GM10266 (cell line): ENCODE measurements around the gene ZNF532.

Experiments
- DNase-seq: peaks from one replicate; pipeline ENCODE4 v3.0.0; 2012; ENCODE audit errors: extremely low spot score
- TF ChIP-seq, protein P1 (sequence below): IDR thresholded peaks from 2 replicates; pipeline ENCODE4 v1.5.1; 2012; ENCODE audit warnings: mild to moderate bottlenecking, low read depth; ENCODE audit not compliant: control insufficient read depth, insufficient read depth; ENCODE audit errors: missing control alignments

The ZNF532 gene

DNA sequence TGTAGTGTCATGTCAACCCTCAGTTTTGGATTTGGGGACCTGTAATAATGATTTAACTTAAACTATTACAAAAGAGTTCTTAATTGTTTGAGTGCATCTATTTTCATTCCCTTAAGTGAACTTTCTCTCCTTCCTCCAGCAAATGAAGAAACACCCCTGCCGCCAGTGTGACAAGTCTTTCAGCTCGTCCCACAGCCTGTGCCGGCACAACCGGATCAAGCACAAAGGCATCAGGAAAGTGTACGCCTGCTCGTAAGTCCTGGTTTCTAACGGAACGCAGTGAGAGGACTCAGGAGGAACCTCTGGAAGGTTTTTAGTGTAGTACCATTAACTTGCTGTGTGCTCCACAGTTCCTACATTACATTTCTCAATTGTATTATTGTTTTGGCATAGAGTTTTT is 114.2 kb downstream of the ZNF532 start:
- no peak for DNase-seq

DNA sequence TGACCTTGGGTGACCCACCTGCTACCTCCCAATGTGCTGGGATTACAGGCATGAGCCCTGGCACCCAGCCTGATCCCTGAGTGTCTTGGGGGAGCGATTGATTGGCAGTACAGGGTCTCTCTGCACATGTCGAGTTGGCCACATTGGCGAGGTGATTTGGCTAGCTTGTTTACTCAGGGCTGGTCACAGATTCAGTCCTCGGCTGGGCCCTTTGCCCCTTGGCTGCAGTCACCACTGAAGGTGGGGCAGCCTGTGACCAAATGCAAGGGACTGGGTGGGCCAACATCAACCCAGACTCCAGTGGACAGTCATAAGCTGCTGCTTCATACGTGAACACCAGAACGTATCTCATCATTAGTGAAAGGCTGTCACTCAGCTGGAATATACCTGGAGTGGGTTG is 114.9 kb downstream of the ZNF532 start:
- TF ChIP-seq, protein P1, sequence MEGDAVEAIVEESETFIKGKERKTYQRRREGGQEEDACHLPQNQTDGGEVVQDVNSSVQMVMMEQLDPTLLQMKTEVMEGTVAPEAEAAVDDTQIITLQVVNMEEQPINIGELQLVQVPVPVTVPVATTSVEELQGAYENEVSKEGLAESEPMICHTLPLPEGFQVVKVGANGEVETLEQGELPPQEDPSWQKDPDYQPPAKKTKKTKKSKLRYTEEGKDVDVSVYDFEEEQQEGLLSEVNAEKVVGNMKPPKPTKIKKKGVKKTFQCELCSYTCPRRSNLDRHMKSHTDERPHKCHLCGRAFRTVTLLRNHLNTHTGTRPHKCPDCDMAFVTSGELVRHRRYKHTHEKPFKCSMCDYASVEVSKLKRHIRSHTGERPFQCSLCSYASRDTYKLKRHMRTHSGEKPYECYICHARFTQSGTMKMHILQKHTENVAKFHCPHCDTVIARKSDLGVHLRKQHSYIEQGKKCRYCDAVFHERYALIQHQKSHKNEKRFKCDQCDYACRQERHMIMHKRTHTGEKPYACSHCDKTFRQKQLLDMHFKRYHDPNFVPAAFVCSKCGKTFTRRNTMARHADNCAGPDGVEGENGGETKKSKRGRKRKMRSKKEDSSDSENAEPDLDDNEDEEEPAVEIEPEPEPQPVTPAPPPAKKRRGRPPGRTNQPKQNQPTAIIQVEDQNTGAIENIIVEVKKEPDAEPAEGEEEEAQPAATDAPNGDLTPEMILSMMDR: no peak
- DNase-seq: no peak

More for the DNA sequence above, 114.2 kb downstream of the ZNF532 start:
- TF ChIP-seq, protein P1: no peak

DNA sequence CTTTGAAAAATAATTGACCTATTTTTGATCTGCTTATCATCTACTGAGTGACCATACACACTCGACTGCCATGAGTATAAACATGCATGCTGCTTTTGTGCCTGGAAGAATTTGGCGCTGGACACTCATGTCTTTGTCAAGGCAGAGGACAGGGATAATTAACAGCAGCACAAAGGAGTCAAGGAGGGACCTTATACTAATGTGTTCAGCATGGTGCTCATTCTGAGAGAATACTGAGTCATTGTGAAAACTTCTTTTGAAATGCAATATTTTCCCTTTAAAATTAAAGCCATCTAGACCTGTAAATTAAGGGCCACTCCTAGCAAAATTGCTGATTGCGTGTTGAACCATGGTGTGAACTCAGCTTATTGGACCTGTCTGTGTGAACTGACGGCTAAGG is 116.3 kb downstream of the ZNF532 start:
- DNase-seq: no peak
- TF ChIP-seq, protein P1: no peak

DNA sequence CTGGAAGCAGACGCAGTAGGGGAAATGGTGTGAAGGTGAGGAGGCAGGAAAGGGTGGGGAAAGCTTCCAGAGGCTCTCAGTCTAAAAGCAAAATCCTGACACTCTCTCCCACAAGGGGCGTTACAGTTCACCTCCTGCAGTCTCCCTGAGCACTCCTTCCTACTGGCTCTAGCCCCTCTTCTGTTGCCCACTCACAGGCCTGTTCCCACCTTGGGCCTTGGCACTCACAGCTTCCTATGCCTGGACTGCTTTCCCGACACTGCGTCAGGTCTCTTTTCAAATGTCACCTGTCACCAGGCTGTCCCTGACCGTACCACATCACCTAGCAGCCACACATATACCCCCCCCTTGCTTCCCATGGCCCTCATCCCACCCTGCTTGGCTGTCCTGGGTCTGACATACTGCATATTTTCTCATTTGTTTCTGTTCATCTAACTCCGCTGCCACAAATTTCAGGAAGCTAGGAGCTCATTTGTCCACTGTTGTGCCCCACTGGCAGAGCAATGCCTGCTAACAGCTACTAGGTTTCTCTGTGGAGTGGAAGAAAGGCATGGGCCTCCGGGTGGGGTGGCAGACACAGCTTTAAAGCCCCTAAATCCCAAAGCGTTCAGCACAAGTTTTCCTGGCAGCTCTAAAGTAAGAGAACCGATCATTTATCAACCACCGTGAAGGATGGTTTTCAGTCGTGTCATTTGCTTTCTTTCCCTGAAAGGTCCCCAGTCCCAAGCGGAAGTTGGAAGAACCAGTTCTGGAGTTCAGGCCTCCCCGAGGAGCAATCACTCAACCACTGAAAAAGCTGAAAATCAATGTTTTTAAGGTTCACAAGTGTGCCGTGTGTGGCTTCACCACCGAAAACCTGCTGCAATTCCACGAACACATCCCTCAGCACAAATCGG is 118.8 kb downstream of the ZNF532 start:
- TF ChIP-seq, protein P1: no peak
- no peak for DNase-seq

DNA sequence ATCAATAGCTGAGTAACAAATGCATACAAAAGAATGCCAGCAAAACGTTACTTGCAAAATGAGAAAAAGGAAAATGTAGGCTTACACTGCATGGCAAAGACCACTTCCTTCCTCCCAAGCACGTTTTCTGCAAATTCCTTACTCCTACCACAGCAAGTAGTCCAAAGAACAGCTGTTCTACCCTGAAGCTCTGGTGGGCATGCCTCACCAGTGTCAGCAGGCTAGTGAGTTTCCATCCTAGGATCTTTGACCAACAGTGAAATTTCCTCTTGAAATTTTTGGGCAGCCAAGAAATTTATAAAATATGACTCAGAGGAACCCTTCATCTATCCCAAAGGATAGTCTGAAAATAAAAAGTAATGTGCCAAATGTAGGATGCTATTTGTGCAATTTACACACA is 123.9 kb downstream of the ZNF532 start:
- DNase-seq: no peak
- TF ChIP-seq, protein P1: no peak

DNA sequence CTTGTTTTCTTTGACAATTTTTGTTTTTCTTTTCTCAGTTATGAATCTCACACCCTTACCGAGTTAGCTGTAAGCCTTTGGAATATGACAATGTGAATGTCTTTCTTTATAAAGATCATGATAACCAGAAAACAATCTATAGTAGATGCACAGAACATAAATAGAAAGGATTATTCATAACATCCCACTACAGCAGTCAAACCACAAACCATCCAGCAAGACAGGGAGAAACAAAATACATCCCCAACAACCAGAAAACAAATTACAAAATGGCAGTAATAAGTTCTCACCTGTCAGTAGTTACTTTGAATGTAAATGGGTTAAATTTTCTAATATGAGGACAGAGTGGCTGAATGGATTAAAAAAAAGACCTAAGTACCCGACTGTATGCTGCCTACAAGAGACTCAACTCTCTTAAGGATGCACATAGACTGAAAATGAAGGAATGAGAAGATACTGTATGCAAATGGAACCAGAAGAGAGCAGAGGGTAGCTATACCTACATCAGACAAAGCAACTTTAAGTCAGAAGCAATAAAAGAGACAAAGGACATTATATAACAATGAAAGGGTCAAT is 124.6 kb downstream of the ZNF532 start:
- TF ChIP-seq, protein P1: no peak
- DNase-seq: no peak

DNA sequence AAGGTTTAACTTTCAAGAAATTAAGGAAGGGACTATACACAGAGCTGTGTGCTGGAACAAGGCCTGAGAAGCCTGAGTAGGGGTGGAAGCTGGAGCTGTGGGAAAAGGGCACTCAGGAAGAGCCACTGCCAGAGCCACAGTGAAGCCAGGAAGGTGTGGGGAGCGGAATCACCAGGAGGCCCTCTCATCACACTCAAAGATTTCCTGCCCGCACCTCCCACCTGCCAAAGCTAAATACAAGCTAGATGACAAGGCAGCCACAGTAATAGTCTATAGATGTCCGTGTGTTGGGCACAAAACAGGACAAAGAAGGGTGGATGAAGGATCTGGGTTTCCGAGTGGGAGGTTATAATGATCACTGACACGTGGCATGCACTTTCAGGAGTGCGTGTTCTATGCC is 126.0 kb downstream of the ZNF532 start:
- TF ChIP-seq, protein P1: no peak
- no peak for DNase-seq
